HTR-8/SVneo (cell line): Measurements from ENCODE around the gene ARIH2.

Source experiments
- DNase-seq: peaks from one replicate; pipeline ENCODE4 v3.0.0; 2011; ENCODE audit warnings: low spot score, mixed read lengths; ENCODE audit not compliant: insufficient read length
- FAIRE-seq: peaks from 2 replicates; lab custom pipeline; 2011; peaks lifted over from hg19 to GRCh38; lab: Jason Lieb, UNC

ARIH2 gene

GRCh38 chr3:49016414-49017228 lies 98.0 kb downstream of the ARIH2 start:
- no peak for FAIRE-seq

DNA sequence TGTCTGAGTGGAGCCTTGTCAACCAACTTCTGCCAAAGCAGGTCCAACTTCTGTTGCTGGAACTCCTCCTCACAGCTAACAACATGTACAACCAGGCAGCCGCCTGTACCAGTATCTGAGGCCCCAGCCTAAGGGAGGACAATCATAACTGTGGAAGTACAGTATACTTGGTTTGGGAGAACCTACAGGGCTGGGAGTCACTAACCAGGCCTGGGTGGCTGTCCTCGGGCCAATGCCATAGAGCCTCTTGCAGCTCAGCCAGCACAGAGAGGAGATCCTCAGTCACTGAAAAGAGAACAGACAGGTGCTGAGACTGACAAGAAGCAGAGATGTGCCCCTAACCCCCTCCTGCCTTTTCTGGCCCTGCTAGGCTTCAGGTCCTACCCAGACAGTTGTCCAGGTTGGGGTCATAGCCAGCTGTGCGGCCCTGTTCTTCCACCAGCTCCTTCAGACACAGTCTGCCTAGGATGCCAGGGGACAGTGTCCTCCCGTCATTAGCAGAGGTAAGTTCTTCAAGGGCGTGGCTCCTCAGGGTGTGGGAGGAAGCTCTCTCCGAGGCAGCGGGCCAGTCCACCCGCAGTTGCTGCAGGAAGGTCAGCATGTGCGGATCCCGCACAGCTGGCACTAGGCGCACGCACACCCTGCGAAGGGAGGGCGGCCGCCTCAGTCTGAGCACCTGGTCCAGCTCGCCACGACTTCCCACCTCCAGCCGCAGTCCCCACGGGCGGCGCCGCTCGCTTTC lies 98.8 kb downstream of the ARIH2 start:
- FAIRE-seq (no peak), DNase-seq (no peak)

More at GRCh38 chr3:49016414-49017228, 98.0 kb downstream of the ARIH2 start:
- DNase-seq, result no peak

GRCh38 chr3:49017971-49018706 lies 99.5 kb downstream of the ARIH2 start, which contains the start of gene DALRD3:
DALRD3 (minus strand) TSS chr3:49018580; CDS start chr3:49018564, 16 bp downstream.
- FAIRE-seq, result peak; percentile 72
- DNase-seq, result peak; percentile 64

DNA sequence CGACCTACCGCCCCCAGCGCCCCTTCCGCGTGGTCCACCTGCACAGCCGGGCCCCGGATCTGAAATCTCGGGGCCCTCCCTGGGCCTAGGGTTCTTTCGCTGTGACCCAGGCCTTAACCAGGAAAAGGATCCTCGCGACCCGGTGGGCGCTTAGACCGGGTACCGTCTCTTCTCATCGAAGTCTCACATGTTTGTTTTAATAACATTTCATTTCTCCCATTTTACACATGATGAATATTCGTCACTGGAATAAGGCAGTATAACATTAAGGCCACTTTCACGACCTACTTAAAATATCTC lies 100.0 kb downstream of the ARIH2 start:
- FAIRE-seq (no peak), DNase-seq (no peak)

DNA sequence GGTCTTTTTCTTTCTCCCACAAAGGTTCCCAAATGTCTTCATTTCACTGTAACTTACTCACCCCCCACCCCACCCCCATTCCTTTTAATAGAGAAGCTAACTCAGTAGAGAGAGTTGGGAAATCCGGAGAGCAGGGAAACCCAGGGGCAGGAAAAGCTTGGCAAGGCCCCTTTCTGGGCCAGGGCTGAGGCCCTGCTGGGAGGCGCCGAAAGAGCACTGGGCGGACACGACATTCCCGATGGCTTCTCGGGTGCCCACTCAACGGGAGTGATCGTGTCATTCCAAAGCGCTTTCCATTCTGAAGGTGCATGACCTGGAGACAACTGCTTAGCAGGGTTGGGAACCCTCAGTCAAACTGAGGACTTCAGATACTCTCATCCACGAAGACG lies 101.3 kb downstream of the ARIH2 start:
- FAIRE-seq (no peak), DNase-seq (no peak)

DNA sequence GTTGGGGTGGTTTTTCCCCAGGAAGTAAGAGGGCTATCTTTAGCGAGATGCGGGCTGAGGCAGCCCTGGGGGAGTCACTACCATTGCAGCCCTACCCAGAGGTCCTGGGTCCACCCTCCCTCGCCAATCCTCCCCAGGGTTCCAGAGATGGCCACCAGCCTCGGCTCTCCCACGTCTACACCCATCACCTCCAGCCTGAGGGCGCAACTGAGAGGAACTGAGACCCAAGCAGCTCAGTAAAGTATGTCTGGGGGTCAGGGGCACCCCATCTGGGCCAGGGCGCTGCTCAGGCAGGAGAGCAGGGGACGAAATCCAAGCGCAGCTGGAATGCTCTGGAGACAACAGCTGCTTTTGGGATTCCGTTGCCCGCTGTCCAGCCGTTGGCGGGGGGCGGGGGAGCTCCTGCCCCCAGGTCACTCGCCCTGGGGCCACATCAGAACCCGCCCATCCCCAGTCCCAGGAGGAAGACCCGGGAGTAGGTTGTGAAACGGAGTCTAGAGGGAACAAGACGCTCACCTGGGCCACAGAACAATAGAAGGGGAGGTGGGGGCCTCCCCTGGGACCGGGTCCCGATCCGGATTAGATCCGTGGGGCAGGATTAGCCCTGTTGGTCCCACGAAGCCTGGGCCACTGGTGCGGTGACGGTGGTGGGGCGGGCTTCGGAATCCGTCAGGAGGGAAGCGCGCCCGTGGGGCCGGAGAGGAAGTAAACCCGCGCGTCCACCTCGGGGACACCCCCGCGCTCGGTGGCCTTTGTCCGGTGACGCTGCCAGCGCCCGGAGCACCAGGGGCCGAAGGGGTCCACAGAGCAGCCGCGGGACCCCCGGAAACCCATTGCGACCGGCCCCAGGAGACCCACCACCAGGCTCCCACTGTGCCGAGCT lies 101.9 kb downstream of the ARIH2 start:
- no peak for FAIRE-seq
- no peak for DNase-seq

DNA sequence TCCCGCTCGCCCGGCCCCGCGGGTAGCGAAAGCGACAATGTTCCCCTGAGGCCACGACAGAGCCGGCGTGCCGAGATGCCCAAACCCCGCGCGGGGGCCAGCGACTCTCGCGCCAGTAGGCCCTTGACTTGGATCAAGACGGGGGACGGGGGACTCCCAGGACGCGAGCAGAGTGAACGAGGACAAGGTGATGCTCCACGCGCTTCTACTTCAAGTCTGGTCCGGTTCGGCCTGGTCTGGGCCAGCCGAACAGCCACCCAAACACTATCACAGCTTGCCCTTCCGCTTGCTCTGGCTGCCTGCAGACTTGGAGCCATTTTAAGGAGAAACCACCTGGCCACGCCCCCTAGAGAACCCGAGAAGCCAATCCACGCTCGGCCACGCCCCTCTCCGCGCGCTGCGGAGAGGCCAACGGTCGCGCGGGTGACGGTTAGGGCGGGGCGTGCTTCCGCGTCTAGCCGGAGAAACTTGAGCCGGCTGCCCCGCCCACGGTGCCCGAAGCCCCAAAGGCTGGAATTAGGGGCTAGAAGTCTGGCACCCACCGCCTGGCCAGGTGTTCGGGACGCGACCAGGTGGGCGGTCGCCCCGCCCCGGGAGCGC lies 102.7 kb downstream of the ARIH2 start:
- peak; percentile 94 for DNase-seq

DNA sequence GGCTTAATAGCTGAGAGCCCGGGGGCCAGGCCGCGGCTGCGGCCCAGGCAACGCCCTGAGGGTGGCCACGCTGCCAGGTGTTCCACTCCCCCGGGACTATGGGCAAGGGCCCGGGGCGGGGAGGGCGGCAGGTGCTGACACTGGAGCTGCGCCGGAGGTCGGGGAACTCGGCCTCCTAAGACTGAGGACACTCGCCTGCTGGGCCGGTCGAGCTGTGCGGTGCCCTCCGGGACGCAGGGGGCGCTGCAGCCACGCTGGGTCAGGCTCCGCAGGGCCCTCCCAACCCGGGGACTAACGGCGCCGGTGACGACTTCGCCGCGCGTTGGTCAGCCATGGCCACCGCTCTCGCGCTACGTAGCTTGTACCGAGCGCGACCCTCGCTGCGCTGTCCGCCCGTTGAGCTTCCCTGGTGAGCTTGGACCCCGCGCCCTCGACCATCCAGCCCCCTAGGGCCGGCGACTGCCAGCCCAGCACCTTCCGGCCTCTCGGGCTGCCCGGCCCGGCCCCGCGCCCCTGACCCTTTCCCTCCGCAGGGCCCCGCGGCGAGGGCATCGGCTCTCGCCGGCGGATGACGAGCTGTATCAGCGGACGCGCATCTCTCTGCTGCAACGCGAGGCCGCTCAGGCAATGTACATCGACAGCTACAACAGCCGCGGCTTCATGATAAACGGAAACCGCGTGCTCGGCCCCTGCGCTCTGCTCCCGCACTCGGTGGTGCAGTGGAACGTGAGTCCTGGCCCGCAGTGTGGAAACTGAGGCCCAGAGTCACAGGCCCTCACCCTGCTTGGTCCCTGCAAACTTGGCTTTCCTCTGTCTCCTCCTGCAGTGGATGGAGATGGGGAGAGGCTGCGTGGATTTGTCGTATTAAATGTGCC lies 103.4 kb downstream of the ARIH2 start, which contains the start of gene NDUFAF3:
NDUFAF3 (plus strand) TSS at position 309 of the 875 bp plus-strand sequence; CDS start at position 333, 24 bp downstream.
- FAIRE-seq, result peak; percentile 97
- DNase-seq, result peak; percentile 88

More for the DNA sequence above, 102.7 kb downstream of the ARIH2 start:
- peak; percentile 93 for FAIRE-seq

DNA sequence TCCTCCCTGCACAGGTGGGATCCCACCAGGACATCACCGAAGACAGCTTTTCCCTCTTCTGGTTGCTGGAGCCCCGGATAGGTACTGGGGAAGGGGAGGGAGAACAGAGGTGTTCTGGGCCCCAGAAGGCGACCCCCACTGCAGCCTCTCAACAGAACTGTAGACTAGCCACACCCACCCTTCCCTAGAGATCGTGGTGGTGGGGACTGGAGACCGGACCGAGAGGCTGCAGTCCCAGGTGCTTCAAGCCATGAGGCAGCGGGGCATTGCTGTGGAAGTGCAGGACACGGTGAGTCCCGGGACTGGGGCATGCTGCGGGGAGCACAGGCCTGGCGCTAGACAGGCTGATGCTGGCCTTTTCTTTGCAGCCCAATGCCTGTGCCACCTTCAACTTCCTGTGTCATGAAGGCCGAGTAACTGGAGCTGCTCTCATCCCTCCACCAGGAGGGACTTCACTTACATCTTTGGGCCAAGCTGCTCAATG lies 104.1 kb downstream of the ARIH2 start:
- DNase-seq (no peak), FAIRE-seq (no peak)

DNA sequence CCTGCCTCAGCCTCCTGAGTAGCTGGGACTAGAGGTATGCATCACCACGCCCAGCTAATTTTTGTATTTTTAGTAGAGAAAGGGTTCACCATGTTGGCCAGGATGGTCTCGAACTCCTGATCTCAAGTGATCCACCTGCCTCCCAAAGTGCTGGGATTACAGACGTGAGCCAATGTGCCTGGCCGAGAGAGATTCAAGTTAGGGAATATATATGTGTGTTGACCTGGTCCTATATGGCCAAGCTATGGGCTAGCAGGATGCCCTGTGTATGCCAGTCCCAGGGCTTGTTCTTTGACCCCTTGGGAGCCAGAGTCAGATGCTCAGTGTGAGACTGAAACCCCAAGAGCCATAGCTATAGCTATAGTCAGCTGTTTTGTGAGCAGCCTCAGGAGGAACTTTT lies 105.1 kb downstream of the ARIH2 start:
- FAIRE-seq (no peak), DNase-seq (no peak)

- no peak for FAIRE-seq
- DNase-seq, result no peak
These were observed 105.8 kb downstream of the ARIH2 start for GRCh38 chr3:49024449-49024848.

GRCh38 chr3:49025005-49025792 lies 106.6 kb downstream of the ARIH2 start:
- no peak for FAIRE-seq
- DNase-seq, result no peak

DNA sequence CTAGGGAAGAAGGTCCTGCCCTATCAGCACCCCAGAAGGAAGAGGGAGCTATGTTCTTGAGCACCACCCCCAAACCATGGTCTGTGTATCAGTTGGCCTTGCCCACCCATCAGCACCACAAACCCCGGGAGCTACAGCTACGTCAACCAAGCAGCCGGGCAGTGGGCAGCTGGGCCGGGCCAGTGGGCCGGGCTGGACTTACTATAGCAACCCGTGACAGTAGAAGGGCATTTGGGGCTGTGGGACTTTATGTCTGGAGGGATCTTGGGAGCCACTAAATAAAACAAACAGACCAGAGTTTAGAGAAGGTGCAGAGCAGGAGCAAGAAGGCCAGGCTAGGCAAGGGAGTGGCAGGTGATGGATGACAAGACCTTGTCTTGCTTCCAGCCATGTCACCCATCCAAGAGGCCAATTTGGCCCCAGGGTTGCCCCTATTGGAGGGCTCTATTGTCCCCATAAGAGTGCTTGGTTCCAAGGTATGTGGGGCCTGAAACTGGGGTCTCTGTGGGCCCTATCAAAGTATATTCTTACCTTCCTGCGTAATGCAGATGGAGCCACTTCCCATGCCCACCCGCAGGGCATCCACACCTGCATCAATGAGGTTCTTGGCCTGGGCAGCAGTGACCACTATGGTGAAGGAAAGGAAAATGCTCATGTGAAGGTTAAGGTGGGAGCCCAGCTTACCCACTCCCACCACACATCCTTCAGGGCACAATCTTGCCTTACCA lies 107.3 kb downstream of the ARIH2 start:
- DNase-seq, result no peak
- FAIRE-seq, result no peak

- FAIRE-seq (no peak), DNase-seq (no peak)
These were observed 107.9 kb downstream of the ARIH2 start for GRCh38 chr3:49026536-49026935.

DNA sequence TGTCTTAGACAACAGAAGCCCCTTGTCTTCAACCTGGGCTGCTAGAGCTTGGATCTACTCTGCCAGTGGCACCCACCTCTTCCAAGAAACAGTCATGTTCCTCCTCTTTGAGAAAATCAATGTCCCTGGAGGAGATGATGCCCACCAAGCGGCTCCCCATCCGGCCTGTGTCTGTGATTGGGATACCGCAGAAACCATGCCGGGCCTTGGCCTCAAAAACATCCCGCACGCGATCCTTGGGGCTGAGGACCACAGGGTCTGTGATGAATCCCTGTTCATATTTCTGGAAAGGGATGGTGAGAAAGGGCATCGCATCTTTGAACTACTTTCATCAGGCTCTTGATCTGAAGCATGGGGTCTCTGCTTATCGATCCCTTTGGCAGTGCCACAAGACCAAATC lies 109.0 kb downstream of the ARIH2 start:
- no peak for DNase-seq
- no peak for FAIRE-seq

DNA sequence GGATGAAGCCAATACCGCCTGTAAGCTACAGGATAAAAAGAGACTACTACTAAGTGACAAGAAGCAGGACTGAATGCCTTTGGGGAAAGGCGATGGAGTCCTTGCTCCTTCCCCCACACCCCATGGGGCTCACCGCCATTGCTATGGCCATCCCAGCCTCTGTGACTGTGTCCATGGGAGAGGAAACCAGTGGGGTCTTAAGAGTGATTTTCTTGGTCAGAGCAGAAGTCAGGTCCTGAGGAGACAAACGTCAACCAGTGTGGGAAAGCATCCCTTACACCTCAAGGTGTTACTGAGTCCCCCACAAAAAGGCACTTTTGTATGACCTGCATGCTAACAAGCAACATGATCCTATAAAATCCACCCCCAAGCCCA lies 109.6 kb downstream of the ARIH2 start:
- FAIRE-seq (no peak), DNase-seq (no peak)
